DND-41 (cell line): ENCODE data around the gene SPAG16.
"Not testable (repeated sequence)": the region's sequence is repeated elsewhere in the genome, so short reads cannot be mapped to it uniquely, and the experiment has no call there.

Experiments used
- EZH2 ChIP-seq: IDR thresholded peaks from 3 replicates; pipeline ENCODE4 v1.6.1; 2012; ENCODE audit warnings: borderline replicate concordance, low read depth, mild to moderate bottlenecking, moderate library complexity, low read length, inconsistent platforms; ENCODE audit not compliant: severe bottlenecking
- TF ChIP-seq, protein P1 (sequence below): IDR thresholded peaks from 2 replicates; pipeline ENCODE4 v1.5.1; 2012; ENCODE audit warnings: borderline replicate concordance, low read length, moderate library complexity, mild to moderate bottlenecking; ENCODE audit not compliant: poor library complexity, severe bottlenecking; ENCODE audit errors: extremely low read depth

DNA sequence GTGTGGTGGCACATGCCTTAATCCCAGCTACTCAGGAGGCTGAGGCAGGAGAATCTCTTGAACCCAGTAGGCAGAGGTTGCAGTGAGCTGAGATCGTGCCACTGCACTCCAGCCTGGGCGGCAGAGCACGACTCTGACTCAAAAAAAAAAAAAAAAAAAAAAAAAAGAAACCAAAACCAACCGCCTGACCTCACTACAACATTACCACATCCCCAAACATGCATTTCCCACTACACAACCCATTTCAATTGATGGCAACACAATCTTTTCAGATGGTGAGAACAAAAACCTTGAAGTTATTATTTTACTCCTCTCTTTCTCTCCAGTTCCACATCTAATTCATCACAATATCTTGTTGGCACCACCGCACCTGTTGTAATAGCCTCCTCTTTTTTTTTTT, 778.0 kb downstream of the SPAG16 start:
- TF ChIP-seq, protein P1, sequence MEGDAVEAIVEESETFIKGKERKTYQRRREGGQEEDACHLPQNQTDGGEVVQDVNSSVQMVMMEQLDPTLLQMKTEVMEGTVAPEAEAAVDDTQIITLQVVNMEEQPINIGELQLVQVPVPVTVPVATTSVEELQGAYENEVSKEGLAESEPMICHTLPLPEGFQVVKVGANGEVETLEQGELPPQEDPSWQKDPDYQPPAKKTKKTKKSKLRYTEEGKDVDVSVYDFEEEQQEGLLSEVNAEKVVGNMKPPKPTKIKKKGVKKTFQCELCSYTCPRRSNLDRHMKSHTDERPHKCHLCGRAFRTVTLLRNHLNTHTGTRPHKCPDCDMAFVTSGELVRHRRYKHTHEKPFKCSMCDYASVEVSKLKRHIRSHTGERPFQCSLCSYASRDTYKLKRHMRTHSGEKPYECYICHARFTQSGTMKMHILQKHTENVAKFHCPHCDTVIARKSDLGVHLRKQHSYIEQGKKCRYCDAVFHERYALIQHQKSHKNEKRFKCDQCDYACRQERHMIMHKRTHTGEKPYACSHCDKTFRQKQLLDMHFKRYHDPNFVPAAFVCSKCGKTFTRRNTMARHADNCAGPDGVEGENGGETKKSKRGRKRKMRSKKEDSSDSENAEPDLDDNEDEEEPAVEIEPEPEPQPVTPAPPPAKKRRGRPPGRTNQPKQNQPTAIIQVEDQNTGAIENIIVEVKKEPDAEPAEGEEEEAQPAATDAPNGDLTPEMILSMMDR: not testable (repeated sequence)
- not testable (repeated sequence) for TF ChIP-seq EZH2
